Hindlimb muscle (tissue), 1 donor: ENCODE measurements around the gene SRCAP. TPM values are rescaled to one million over a fixed set of nuclear protein-coding genes. Genes with fewer than 3 reads are reported as not detected.
A peak's percentile ranks its signal among the peaks of the same experiment; 100 is the strongest.

Experiments
- DNase-seq: peaks from one replicate; pipeline ENCODE4 v3.0.0-alpha.2; 2013
- polyA plus RNA-seq: library from polyadenylated mRNA; unstranded; fragments of 120-200 nt; gene quantifications from one replicate; pipeline ENCODE4 v1.2.1, GENCODE V29; 2013; ENCODE audit not compliant: insufficient read length

SRCAP gene
- polyA plus RNA-seq, 1 donor = 36.1 TPM

- no peak for DNase-seq
Observed at GRCh38 chr16:30760001-30760559, 61.1 kb downstream of the SRCAP start.

GRCh38 chr16:30760577-30761426, 61.8 kb downstream of the SRCAP start:
- DNase-seq = no peak

- no peak for DNase-seq
Observed at GRCh38 chr16:30761427-30761927, 62.5 kb downstream of the SRCAP start.

GRCh38 chr16:30761928-30762902, 63.2 kb downstream of the SRCAP start, which contains the start of the genes CFAP119 and RNF40:
CFAP119 (minus strand) TSS chr16:30762062; CDS start chr16:30761748, 314 bp downstream.
RNF40 (plus strand) TSS chr16:30762322; CDS start chr16:30762546, 224 bp downstream.
- peak; percentile 99 for DNase-seq

- no peak for DNase-seq
Observed at GRCh38 chr16:30762991-30763725, 64.2 kb downstream of the SRCAP start.

GRCh38 chr16:30764086-30764485, 65.1 kb downstream of the SRCAP start:
- DNase-seq = no peak

- DNase-seq = no peak
Observed at GRCh38 chr16:30764816-30765465, 66.0 kb downstream of the SRCAP start.

GRCh38 chr16:30766206-30766932, 67.4 kb downstream of the SRCAP start:
- no peak for DNase-seq

GRCh38 chr16:30766933-30767284, 67.9 kb downstream of the SRCAP start:
- no peak for DNase-seq

GRCh38 chr16:30767767-30768465, 68.9 kb downstream of the SRCAP start:
- DNase-seq = no peak

- DNase-seq = no peak
Observed at GRCh38 chr16:30768583-30769181, 69.7 kb downstream of the SRCAP start.

GRCh38 chr16:30769379-30770089, 70.6 kb downstream of the SRCAP start:
- no peak for DNase-seq

- DNase-seq = no peak
Observed at GRCh38 chr16:30771726-30772125, 72.8 kb downstream of the SRCAP start.

- no peak for DNase-seq
Observed at GRCh38 chr16:30773826-30774225, 74.9 kb downstream of the SRCAP start.

GRCh38 chr16:30774367-30775130, 75.6 kb downstream of the SRCAP start:
- no peak for DNase-seq

GRCh38 chr16:30775131-30775391, 76.1 kb downstream of the SRCAP start:
- no peak for DNase-seq

- DNase-seq = peak; percentile 88
Observed at GRCh38 chr16:30775392-30776188, 76.6 kb downstream of the SRCAP start.
